GM23338 (cell line): ENCODE data around the gene CCNT2. TPM values are rescaled to one million over a fixed set of nuclear protein-coding genes. Genes with fewer than 3 reads are reported as not detected.

Experiments used
- ATAC-seq: fragments of 200-7000 bp; cut with Tn5 transposase; 3 replicates; pipeline ENCODE4 v1.9.1; 2020
- DNase-seq: peaks from one replicate; pipeline ENCODE4 v3.0.0-alpha.2; 2015; ENCODE audit warnings: low spot score
- H2AFZ ChIP-seq: fragments of 200-600 bp; sonication (generic); 2 replicates; pipeline ENCODE4 v1.8.0; 2016; ENCODE audit warnings: antibody characterized with exemption, mild to moderate bottlenecking, moderate library complexity
- H3F3A ChIP-seq: fragments of 200-600 bp; sonication (generic); replicated peaks from 2 replicates; pipeline ENCODE4 v1.8.0; 2017; ENCODE audit warnings: antibody characterized with exemption, mixed run types, low read depth
- H3K27ac ChIP-seq: fragments of 200-600 bp; sonication (generic); 2 replicates; pipeline ENCODE4 v1.6.1; 2016; ENCODE audit warnings: low read depth
- H3K27me3 ChIP-seq: fragments of 200-600 bp; sonication (generic); 2 replicates; pipeline ENCODE4 v1.8.0; 2016; ENCODE audit warnings: mild to moderate bottlenecking, mixed run types, moderate library complexity; ENCODE audit not compliant: insufficient read depth
- H3K36me3 ChIP-seq: fragments of 200-600 bp; sonication (generic); 2 replicates; pipeline ENCODE4 v1.8.0; 2016; ENCODE audit warnings: mild to moderate bottlenecking; ENCODE audit not compliant: insufficient read depth
- H3K4me1 ChIP-seq: fragments of 200-600 bp; sonication (generic); 2 replicates; pipeline ENCODE4 v1.8.0; 2016; ENCODE audit warnings: mild to moderate bottlenecking, moderate library complexity; ENCODE audit not compliant: insufficient read depth
- H3K4me2 ChIP-seq: fragments of 200-600 bp; sonication (generic); 2 replicates; pipeline ENCODE4 v1.7.1; 2017; ENCODE audit warnings: mixed run types
- H3K4me3 ChIP-seq: fragments of 200-600 bp; sonication (generic); 2 replicates; pipeline ENCODE4 v1.6.1; 2016; ENCODE audit warnings: mixed run types
- H3K79me2 ChIP-seq: fragments of 200-600 bp; sonication (generic); replicated peaks from 2 replicates; pipeline ENCODE4 v1.8.0; 2017; ENCODE audit warnings: mild to moderate bottlenecking; ENCODE audit not compliant: insufficient read depth
- H3K9me2 ChIP-seq: fragments of 200-600 bp; sonication (generic); 2 replicates; pipeline ENCODE4 v1.8.0; 2017; ENCODE audit not compliant: insufficient read depth
- H4K20me1 ChIP-seq: fragments of 200-600 bp; sonication (generic); replicated peaks from 2 replicates; pipeline ENCODE4 v1.8.0; 2017; ENCODE audit warnings: mild to moderate bottlenecking; ENCODE audit not compliant: insufficient read depth
- H3K27ac Mint-ChIP-seq: 2 replicates; pipeline ENCODE4 v1.8.0; 2020; ENCODE audit warnings: inconsistent platforms, mild to moderate bottlenecking, moderate library complexity, mixed read lengths
- H3K27me3 Mint-ChIP-seq: 3 replicates; pipeline ENCODE4 v1.8.0; 2022; ENCODE audit warnings: low read depth, mild to moderate bottlenecking, moderate library complexity, mixed read lengths, inconsistent platforms; ENCODE audit not compliant: insufficient read depth, poor library complexity
- H3K36me3 Mint-ChIP-seq: 3 replicates; pipeline ENCODE4 v1.8.0; 2021; ENCODE audit warnings: low read depth, mild to moderate bottlenecking, inconsistent platforms, moderate library complexity, mixed read lengths
- H3K4me1 Mint-ChIP-seq: 3 replicates; pipeline ENCODE4 v1.8.0; 2020; ENCODE audit warnings: mild to moderate bottlenecking, inconsistent platforms, mixed read lengths
- H3K4me3 Mint-ChIP-seq: 3 replicates; pipeline ENCODE4 v1.8.0; 2021; ENCODE audit warnings: moderate library complexity, mild to moderate bottlenecking, inconsistent platforms, mixed read lengths
- H3K9me3 Mint-ChIP-seq: 3 replicates; pipeline ENCODE4 v1.8.0; 2020; ENCODE audit warnings: moderate library complexity, mild to moderate bottlenecking, inconsistent platforms, mixed read lengths
- CREB1 ChIP-seq: fragments of 250-450 bp; sonication (Bioruptor Pico); IDR thresholded peaks from 2 replicates; pipeline ENCODE4 v1.5.0; 2020; ENCODE audit warnings: low read depth, mild to moderate bottlenecking, moderate library complexity
- CTCF ChIP-seq, 2 experiments: fragments of 200-600 bp in 1 of 2; sonication (generic) in 1 of 2; conservative IDR thresholded peaks; 2 replicates each; pipeline versions ENCODE4 v1.5.1 to v1.6.1; 2016 to 2017; ENCODE audit warnings: antibody characterized with exemption in 2 of 2, low read depth in 2 of 2, mild to moderate bottlenecking in 2 of 2, moderate library complexity in 1 of 2
- ETS1 ChIP-seq: IDR thresholded peaks from 2 replicates; pipeline ENCODE4 v1.6.1; 2016; ENCODE audit warnings: antibody characterized with exemption
- EZH2 ChIP-seq: fragments of 200-600 bp; sonication (generic); IDR thresholded peaks from one replicate; pipeline ENCODE4 v1.8.0; 2017; ENCODE audit warnings: antibody characterized with exemption, mild to moderate bottlenecking, low read depth; ENCODE audit not compliant: unreplicated experiment
- EZH2phosphoT487 ChIP-seq: fragments of 200-600 bp; sonication (generic); IDR thresholded peaks from one replicate; pipeline ENCODE4 v1.8.1; 2018; ENCODE audit warnings: antibody characterized with exemption; ENCODE audit not compliant: unreplicated experiment
- POLR2AphosphoS5 ChIP-seq: IDR thresholded peaks from 2 replicates; pipeline ENCODE4 v1.6.1; 2016; ENCODE audit warnings: antibody characterized with exemption, low read depth
- REST ChIP-seq: IDR thresholded peaks from one replicate; pipeline ENCODE4 v1.6.1; 2018; ENCODE audit warnings: antibody characterized with exemption; ENCODE audit not compliant: unreplicated experiment
- STAT1 ChIP-seq: IDR thresholded peaks from one replicate; pipeline ENCODE4 v1.6.1; 2016; ENCODE audit warnings: antibody characterized with exemption; ENCODE audit not compliant: unreplicated experiment
- ZNF114 ChIP-seq: fragments of 250-450 bp; sonication (Bioruptor Pico); IDR thresholded peaks from 2 replicates; pipeline ENCODE4 v1.5.0; 2020; ENCODE audit warnings: mild to moderate bottlenecking, moderate library complexity
- ZNF462 ChIP-seq: fragments of 250-450 bp; sonication (Bioruptor Pico); IDR thresholded peaks from 2 replicates; pipeline ENCODE4 v1.5.0; 2020; ENCODE audit warnings: mild to moderate bottlenecking, moderate library complexity
- polyA plus RNA-seq: library from polyadenylated mRNA; unstranded; fragments of >200 nt; fragmentation: Nextera tagmentation; extraction: Ambion mirVana; gene quantifications from 2 replicates; pipeline ENCODE4 v1.2.1, GENCODE V29; 2016
- total RNA-seq: library from RNA; depleted of rRNA; stranded (reverse); fragments of >200 nt; shearing (Covaris generic); gene quantifications from 2 replicates; pipeline ENCODE4 v1.2.3, GENCODE V29; 2014

The CCNT2 gene
- total and polyA plus RNA-seq, 2 experiments from 2014 or later = 22.5 to 46.5 TPM

- H3K27ac ChIP-seq = no peak overlapping the region
- no peaks in the 10 kb centered on the region for H3K4me1 ChIP-seq
- Mint-ChIP-seq H3K4me1 (no peaks in the 10 kb centered on the region), H3K27ac (no peak overlapping the region), H3K27me3 (no peaks in the 10 kb centered on the region), H3K36me3 (no peaks in the 10 kb centered on the region), H3K9me3 (no peaks in the 10 kb centered on the region), H3K4me3 (no peak overlapping the region)
- no peaks in the 10 kb centered on the region for H3K36me3 ChIP-seq
- ATAC-seq (no peak), DNase-seq (peak; percentile 24)
- H3K4me3 ChIP-seq = no peak overlapping the region
- H3K4me2 ChIP-seq = no peak overlapping the region
- H3K9me2 ChIP-seq = no peaks in the 10 kb centered on the region
- TF ChIP-seq CTCF (conservative IDR thresholded peaks at IDR 0.05; ENCODE audit: low read depth in 2 of 2) = peak in 1 of 2 experiments; percentile 46; a peak in 3 of 4 replicates
- no peak for TF ChIP-seq ZNF114 (CRISPR knock-in tag)
- no peaks in the 10 kb centered on the region for H3K79me2 ChIP-seq
- H3K27me3 ChIP-seq = no peaks in the 10 kb centered on the region
- H2AFZ ChIP-seq = no peak overlapping the region
- no peaks in the 10 kb centered on the region for H3F3A ChIP-seq
- H4K20me1 ChIP-seq = no peaks in the 10 kb centered on the region
These were observed 20.7 kb upstream of the CCNT2 start for GRCh38 chr2:134897932-134898331.

GRCh38 chr2:134899204-134899603 is 19.4 kb upstream of the CCNT2 start:
- H3K4me1 ChIP-seq = no peaks in the 10 kb centered on the region
- no peak overlapping the region for H2AFZ ChIP-seq
- Mint-ChIP-seq H3K9me3 (no peaks in the 10 kb centered on the region), H3K36me3 (no peaks in the 10 kb centered on the region), H3K4me1 (peaks cover 4% of the 10 kb centered on the region; the same call in 2 of the 3 replicates), H3K27ac (no peak overlapping the region), H3K4me3 (no peak overlapping the region), H3K27me3 (no peaks in the 10 kb centered on the region)
- DNase-seq (no peak), ATAC-seq (no peak)
- no peaks in the 10 kb centered on the region for H3F3A ChIP-seq
- H3K4me3 ChIP-seq = no peak overlapping the region
- H4K20me1 ChIP-seq = no peaks in the 10 kb centered on the region
- H3K79me2 ChIP-seq = no peaks in the 10 kb centered on the region
- no peaks in the 10 kb centered on the region for H3K27me3 ChIP-seq
- H3K27ac ChIP-seq = no peak overlapping the region
- H3K4me2 ChIP-seq = no peak overlapping the region
- no peaks in the 10 kb centered on the region for H3K36me3 ChIP-seq
- no peaks in the 10 kb centered on the region for H3K9me2 ChIP-seq
- no peak for TF ChIP-seq ZNF114 (CRISPR knock-in tag)
- no peak for TF ChIP-seq EZH2
- no peak for TF ChIP-seq STAT1
- TF ChIP-seq ETS1 = no peak
- TF ChIP-seq REST = no peak
- TF ChIP-seq POLR2AphosphoS5 = no peak
- TF ChIP-seq ZNF462 (CRISPR knock-in tag) = no peak
- TF ChIP-seq EZH2phosphoT487 = no peak
- TF ChIP-seq CREB1 (CRISPR knock-in tag) = no peak
